Measurements from ENCODE around the gene SYT2.

DNA sequence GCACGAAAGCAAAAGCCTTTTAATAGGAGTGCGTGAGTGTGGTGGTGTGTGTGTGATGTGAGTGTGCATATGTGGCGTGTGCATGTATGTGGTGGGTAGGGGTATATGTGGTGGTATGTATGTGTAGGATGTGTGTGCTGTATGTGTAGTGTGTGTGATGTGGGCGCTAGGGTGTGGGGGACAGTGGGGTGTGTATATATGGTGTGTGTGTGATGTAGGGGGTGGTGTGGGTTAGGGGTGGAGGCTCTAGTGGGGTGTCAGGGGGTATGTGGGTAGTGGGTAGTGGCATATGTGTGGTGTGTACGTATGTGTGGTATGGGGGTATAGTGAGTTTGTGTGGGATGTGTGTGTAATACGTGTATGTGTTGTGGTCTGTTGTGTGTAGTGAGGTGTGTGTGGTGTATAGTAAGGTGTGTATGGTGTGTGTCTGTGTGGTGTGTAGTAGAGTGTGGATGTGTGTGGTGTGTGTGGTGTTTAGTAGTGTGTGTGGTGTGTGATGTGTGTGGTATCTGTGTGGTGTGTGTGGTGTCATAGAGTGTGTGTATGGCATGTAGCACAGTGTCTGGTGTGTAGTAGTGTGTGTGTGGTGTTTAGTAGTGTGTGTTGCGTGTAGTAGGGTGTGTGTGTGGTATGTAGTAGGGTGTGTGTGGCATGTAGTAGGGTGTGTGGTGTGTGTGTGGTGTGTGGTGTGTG, 86.0 kb downstream of the SYT2 start:
- TF ChIP-seq TAF1 (IDR thresholded peaks at IDR 0.05; ENCODE audit: low read depth, low read length) (no peak), SPI1 (IDR thresholded peaks at IDR 0.05; ENCODE audit: low read depth, low read length) (no peak), POLR2AphosphoS5 (IDR thresholded peaks at IDR 0.05; ENCODE audit: low read depth, low read length) (no peak), POLR2A (IDR thresholded peaks at IDR 0.05; ENCODE audit: low read depth, low read length) (no peak), PAX5 (IDR thresholded peaks at IDR 0.05; ENCODE audit: insufficient read depth, low read length, severe bottlenecking) (no peak), POU2F2 (IDR thresholded peaks at IDR 0.05; ENCODE audit: low read depth, low read length) (no peak)

Data from GM12891 (cell line).